Activated CD8-positive, alpha-beta memory T cell treated with anti-CD3 and anti-CD28 coated beads for 1 hour (primary cell): ENCODE data around the gene WRAP73.

ENCODE experiments used
- DNase-seq, 2 donors: peaks; one replicate each; pipeline ENCODE4 v3.0.0-alpha.2; 2020; ENCODE audit warnings: low read depth in 1 of 2; ENCODE audit errors: extremely low read depth in 1 of 2

The WRAP73 gene

DNA sequence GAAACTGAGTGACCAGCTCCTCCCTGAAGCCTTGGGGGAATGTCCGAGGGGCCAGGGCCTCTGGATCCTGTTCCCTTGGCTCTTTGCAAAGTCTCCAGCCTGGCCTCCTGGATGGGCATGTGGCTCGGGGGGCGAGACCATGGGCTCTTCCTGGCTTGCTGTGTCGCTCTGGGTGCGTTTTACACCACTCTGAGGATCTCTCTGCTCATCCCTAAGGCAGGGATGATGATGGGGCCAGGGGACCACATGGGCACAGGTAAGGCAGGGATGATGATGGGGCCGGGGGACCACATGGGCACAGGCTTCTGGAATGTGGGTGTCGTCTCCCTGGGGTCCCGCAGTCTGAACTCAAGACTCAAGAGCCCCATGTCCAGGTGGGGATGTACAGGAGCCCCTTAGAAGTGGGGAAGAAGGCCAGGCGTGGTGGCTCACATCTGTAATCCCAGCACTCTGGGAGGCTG, 20.1 kb upstream of the WRAP73 start:
- DNase-seq, result no peak

- DNase-seq, result no peak
Observed at GRCh38 chr1:3669421-3669821, 19.5 kb upstream of the WRAP73 start.

DNA sequence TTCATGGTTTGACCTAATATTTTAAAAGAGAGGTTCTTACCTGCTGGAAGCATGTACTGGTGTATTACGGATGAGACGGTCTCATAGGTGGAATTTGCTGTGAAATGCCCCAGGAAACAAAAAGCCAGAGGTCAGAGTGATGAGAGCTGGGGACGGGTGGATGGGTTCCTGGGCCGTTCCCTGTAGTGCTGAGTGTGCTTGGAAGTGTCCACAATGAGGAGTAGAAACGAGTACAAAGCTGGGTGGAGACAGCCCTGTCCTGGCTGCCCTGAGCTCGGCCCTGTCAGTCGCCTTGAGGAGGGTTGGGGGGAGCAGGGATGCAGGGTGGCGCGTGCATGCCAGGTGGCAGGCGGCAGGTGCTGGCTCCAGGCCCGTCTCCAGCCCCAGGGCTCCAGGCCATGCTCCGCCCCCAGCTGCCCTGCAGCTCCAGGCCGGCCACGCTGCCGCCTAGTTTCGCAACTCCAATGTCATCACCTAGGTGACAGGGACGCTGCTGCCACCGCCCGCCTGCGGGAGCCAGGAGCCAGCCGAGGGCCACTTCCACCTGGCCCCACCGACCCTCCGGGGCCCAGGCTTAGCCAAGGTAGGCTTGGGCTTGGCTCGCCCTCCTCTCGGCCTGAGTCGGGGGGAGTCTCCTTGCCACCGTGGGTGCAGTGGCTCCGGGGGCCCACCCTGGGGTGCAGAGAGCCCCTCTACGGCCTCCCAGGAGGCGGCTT, 18.8 kb upstream of the WRAP73 start:
- no peak for DNase-seq

DNA sequence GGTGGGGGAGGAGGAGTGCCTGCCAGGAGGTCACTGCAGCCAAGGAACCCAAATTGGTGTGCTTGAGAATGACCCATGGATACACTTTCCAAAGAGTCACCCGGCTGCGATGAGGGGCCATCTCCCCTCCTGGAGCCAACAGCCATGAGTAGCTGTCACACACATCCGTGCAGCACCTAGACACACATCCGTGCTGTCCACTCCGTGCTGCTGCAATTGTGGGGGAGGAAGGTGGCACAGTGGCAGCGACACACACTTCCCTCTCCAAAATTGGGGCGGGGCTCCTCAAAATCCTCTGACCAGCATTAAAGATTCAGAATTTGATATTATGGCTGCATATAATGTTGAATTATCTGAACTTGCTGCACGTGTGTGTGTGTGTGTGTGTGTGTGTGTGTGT, 18.2 kb upstream of the WRAP73 start:
- DNase-seq, result no peak

- DNase-seq, result no peak
Observed at GRCh38 chr1:3664700-3665375, 14.9 kb upstream of the WRAP73 start.

- DNase-seq, result no peak
Observed at GRCh38 chr1:3663999-3664699, 14.2 kb upstream of the WRAP73 start.

DNA sequence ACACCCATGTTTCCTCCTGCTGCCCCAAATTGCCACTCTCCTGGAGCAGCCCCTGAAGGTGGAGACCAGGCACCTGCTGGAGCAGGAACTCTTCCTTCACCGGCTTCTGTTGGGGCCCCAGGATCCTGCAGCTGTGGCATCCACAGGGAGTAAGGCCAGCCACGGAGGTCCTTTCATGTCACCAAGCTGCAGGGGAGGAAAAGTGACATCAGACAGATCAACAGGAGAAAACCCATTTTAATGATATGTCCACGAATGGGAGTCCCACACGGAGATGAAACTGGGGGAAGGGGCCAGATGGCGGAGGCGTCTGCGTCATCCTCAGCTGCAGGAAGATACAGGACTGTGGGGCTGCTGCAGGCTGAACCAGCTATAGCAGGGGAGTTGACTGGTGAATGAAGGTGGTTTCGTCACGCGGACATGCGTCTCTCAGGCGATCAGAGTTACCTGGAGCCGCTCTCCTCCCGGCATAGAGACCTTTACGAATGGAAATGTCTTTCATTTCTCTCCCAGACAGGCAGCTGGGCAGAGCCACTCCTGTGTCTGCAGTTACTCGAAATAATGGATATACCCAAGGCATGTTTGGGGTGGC, 12.3 kb upstream of the WRAP73 start:
- DNase-seq, result no peak

DNA sequence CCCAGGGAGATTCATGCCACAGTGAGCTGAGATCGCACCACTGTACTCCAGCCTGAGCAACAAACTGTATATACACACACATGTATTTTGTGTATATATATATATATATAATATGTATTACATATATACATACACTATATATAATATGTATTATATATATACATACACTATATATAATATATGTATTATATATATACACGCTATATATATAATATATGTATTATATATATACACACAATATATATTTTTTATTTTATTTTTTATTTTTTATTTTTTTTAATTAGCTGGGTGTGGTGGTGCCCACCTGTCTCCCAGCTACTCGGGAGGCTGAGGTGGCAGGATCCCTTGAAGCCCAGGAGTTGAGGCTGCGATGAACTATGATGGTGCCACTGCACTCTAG, 11.7 kb upstream of the WRAP73 start:
- DNase-seq, result no peak

- DNase-seq, result no peak
Observed at GRCh38 chr1:3660704-3661103, 10.8 kb upstream of the WRAP73 start.

GRCh38 chr1:3659093-3659492, 9.2 kb upstream of the WRAP73 start:
- no peak for DNase-seq

DNA sequence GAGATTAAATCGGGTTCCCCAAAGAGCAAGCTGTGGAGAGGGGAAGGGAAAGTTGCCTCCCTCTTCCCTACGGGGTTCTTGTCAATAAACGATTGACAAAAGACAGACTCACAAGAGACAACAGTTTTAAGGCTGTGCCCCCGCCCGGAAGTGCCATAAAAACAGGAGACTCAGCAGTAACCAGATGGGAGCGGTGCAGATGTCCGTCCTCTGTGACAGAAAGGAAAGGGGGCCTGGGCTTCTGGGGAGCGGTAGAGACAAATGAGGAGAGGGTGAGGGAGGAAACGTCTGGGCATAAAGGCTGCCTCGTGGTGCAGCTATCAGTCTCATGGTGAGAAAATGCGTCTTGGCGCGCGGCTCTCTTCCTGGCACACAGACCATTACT, 8.3 kb upstream of the WRAP73 start:
- no peak for DNase-seq

DNA sequence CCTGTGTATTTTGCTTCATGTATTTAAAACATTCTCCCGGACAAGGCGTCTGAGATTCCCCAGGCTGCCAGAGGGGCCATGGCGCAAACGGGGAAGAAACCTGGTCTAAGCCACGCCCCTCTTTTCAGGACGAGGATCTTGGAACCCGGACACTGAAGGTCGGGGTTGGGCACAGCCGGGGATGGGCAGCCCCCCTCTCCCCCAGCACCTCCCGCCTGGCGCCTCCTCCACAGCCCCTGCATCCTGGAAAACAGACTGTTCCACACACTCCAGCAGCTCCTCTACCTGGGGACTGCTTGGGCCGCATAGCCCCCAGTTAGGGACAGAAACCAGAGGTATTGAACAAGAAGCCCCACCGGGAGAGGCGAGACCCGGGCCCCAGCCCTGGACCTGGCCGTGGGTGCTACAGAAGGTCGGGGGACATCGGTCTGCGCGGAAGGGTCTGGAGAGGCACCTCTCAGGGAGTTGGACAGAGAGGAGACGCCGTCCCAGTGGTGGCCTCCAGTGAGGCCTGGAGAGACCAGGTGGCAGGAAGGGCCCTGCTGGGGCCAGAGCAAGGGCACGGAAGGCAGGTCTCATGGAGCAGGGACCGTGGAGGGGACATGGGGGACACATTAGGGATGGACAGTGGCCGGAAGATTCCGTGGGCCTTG, 7.8 kb upstream of the WRAP73 start:
- no peak for DNase-seq

- DNase-seq, result no peak
Observed at GRCh38 chr1:3657096-3657475, 7.2 kb upstream of the WRAP73 start.

- DNase-seq, result no peak
Observed at GRCh38 chr1:3656450-3657095, 6.7 kb upstream of the WRAP73 start.

DNA sequence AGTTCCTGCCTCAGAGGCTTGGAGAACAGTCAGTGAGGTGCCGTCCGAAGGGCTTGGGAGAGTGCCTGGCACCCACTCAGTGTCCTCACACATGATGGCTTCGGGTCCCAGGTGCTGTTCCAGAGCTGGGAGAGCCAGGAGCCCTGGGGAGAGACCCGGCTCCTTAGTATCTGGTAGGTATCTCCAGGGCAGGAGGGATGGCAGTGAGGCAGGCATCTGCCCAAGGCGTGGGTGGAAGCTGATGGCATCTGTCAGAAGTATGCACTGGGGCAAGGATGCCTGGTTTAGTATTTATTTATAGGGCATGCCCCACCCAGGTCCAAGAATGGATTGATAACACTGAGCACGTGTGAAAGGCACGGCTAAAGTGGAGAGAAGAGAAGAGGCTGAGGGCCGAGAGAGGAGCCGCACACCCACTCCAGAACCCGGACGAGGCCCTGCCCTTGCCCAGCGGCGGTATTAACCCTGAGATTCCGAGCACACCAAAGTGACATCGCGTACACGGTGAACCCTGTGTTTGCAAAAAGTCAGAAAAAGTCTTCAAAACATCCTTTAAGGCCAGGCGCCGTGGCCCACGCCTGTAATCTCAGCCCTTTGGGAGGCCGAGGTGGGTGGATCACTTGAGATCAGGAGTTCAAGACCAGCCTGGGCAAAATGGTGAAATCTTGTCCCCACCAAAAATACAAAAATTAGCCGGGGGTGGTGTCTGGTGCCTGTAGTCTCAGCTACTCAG, 4.8 kb upstream of the WRAP73 start:
- no peak for DNase-seq

GRCh38 chr1:3653286-3653618, 3.3 kb upstream of the WRAP73 start:
- no peak for DNase-seq

- DNase-seq, result no peak
Observed at GRCh38 chr1:3652548-3653285, 2.8 kb upstream of the WRAP73 start.

DNA sequence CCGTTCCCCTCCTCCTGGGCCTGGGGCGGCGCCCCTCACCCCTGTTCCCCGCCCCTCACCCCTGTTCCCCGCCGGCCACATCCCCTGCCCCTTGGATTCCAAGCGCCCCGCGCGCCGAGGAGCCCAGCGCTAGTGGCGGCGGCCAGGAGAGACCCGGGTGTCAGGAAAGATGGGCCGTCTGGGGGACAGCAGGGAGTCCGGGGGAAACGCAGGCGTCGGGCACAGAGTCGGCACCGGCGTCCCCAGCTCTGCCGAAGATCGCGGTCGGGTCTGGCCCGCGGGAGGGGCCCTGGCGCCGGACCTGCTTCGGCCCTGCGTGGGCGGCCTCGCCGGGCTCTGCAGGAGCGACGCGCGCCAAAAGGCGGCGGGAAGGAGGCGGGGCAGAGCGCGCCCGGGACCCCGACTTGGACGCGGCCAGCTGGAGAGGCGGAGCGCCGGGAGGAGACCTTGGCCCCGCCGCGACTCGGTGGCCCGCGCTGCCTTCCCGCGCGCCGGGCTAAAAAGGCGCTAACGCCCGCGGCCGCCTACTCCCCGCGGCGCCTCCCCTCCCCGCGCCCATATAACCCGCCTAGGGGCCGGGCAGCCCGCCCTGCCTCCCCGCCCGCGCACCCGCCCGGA, 2.1 kb upstream of the WRAP73 start, which contains the start of gene TP73:
Gene TP73 (plus strand): TSS at position 587 of the 618 bp plus-strand sequence. CDS start 29,850 bp downstream, outside the sequence.
- no peak for DNase-seq
